ENCODE data around the gene TREML2.

- TF ChIP-seq EZH2phosphoT487 (IDR thresholded peaks at IDR 0.05; ENCODE audit: insufficient read depth, low read depth) = no peak
- TF ChIP-seq EZH2 (IDR thresholded peaks at IDR 0.05; ENCODE audit: insufficient read depth, poor library complexity, severe bottlenecking) = no peak
Measured at GRCh38 chr6:41147917-41148316, 53.0 kb downstream of the TREML2 start.

Data from GM23248 (cell line).